GM23338 (cell line): Measurements from ENCODE around the gene FARS2. TPM values are rescaled to one million over a fixed set of nuclear protein-coding genes. Genes with fewer than 3 reads are reported as not detected.

Experiments used
- CTCF ChIP-seq, 2 experiments: fragments of 200-600 bp in 1 of 2; sonication (generic) in 1 of 2; conservative IDR thresholded peaks; 2 replicates each; pipeline versions ENCODE4 v1.5.1 to v1.6.1; 2016 to 2017; ENCODE audit warnings: antibody characterized with exemption in 2 of 2, low read depth in 2 of 2, mild to moderate bottlenecking in 2 of 2, moderate library complexity in 1 of 2
- EZH2phosphoT487 ChIP-seq: fragments of 200-600 bp; sonication (generic); IDR thresholded peaks from one replicate; pipeline ENCODE4 v1.8.1; 2018; ENCODE audit warnings: antibody characterized with exemption; ENCODE audit not compliant: unreplicated experiment
- JUNB ChIP-seq: IDR thresholded peaks from one replicate; pipeline ENCODE4 v1.6.1; 2016; ENCODE audit warnings: antibody characterized with exemption; ENCODE audit not compliant: unreplicated experiment
- STAT1 ChIP-seq: IDR thresholded peaks from one replicate; pipeline ENCODE4 v1.6.1; 2016; ENCODE audit warnings: antibody characterized with exemption; ENCODE audit not compliant: unreplicated experiment
- ZNF331 ChIP-seq: fragments of 250-450 bp; sonication (Bioruptor Pico); IDR thresholded peaks from 2 replicates; pipeline ENCODE4 v1.5.0; 2020; ENCODE audit warnings: low read depth, mild to moderate bottlenecking, moderate library complexity
- polyA plus RNA-seq: library from polyadenylated mRNA; unstranded; fragments of >200 nt; fragmentation: Nextera tagmentation; extraction: Ambion mirVana; gene quantifications from 2 replicates; pipeline ENCODE4 v1.2.1, GENCODE V29; 2016
- total RNA-seq: library from RNA; depleted of rRNA; stranded (reverse); fragments of >200 nt; shearing (Covaris generic); gene quantifications from 2 replicates; pipeline ENCODE4 v1.2.3, GENCODE V29; 2014
- TF ChIP-seq, protein P1 (sequence below): fragments of 250-450 bp; sonication (Bioruptor Pico); IDR thresholded peaks from 2 replicates; pipeline ENCODE4 v1.5.0; 2020; ENCODE audit warnings: mild to moderate bottlenecking, moderate library complexity
- TF ChIP-seq, protein P2 (sequence below): IDR thresholded peaks from 2 replicates; pipeline ENCODE4 v1.6.1; 2016; ENCODE audit warnings: antibody characterized with exemption

The FARS2 gene
- total and polyA plus RNA-seq, 2 experiments from 2014 or later, result 7.6 to 19.0 TPM

DNA sequence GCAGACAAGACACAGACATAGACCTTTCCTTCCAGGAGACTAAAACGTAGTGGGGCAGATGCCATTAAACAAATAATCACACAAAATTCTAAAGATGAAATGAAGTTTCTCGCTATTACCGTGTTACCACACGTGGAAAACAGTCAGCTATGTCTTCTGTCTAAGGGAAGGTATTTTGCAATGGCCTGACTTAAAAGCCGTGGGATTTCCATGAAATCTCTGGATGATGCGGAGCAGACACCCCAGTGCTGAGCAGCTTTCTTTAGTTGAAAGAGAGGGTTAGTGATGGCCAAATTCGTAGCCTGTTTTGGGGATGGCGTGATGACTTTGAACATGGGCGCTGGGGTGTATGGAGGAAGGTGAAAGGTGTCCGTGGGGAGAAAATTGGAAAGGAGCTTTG is 463.6 kb downstream of the FARS2 start (continued):
- TF ChIP-seq, protein P1, sequence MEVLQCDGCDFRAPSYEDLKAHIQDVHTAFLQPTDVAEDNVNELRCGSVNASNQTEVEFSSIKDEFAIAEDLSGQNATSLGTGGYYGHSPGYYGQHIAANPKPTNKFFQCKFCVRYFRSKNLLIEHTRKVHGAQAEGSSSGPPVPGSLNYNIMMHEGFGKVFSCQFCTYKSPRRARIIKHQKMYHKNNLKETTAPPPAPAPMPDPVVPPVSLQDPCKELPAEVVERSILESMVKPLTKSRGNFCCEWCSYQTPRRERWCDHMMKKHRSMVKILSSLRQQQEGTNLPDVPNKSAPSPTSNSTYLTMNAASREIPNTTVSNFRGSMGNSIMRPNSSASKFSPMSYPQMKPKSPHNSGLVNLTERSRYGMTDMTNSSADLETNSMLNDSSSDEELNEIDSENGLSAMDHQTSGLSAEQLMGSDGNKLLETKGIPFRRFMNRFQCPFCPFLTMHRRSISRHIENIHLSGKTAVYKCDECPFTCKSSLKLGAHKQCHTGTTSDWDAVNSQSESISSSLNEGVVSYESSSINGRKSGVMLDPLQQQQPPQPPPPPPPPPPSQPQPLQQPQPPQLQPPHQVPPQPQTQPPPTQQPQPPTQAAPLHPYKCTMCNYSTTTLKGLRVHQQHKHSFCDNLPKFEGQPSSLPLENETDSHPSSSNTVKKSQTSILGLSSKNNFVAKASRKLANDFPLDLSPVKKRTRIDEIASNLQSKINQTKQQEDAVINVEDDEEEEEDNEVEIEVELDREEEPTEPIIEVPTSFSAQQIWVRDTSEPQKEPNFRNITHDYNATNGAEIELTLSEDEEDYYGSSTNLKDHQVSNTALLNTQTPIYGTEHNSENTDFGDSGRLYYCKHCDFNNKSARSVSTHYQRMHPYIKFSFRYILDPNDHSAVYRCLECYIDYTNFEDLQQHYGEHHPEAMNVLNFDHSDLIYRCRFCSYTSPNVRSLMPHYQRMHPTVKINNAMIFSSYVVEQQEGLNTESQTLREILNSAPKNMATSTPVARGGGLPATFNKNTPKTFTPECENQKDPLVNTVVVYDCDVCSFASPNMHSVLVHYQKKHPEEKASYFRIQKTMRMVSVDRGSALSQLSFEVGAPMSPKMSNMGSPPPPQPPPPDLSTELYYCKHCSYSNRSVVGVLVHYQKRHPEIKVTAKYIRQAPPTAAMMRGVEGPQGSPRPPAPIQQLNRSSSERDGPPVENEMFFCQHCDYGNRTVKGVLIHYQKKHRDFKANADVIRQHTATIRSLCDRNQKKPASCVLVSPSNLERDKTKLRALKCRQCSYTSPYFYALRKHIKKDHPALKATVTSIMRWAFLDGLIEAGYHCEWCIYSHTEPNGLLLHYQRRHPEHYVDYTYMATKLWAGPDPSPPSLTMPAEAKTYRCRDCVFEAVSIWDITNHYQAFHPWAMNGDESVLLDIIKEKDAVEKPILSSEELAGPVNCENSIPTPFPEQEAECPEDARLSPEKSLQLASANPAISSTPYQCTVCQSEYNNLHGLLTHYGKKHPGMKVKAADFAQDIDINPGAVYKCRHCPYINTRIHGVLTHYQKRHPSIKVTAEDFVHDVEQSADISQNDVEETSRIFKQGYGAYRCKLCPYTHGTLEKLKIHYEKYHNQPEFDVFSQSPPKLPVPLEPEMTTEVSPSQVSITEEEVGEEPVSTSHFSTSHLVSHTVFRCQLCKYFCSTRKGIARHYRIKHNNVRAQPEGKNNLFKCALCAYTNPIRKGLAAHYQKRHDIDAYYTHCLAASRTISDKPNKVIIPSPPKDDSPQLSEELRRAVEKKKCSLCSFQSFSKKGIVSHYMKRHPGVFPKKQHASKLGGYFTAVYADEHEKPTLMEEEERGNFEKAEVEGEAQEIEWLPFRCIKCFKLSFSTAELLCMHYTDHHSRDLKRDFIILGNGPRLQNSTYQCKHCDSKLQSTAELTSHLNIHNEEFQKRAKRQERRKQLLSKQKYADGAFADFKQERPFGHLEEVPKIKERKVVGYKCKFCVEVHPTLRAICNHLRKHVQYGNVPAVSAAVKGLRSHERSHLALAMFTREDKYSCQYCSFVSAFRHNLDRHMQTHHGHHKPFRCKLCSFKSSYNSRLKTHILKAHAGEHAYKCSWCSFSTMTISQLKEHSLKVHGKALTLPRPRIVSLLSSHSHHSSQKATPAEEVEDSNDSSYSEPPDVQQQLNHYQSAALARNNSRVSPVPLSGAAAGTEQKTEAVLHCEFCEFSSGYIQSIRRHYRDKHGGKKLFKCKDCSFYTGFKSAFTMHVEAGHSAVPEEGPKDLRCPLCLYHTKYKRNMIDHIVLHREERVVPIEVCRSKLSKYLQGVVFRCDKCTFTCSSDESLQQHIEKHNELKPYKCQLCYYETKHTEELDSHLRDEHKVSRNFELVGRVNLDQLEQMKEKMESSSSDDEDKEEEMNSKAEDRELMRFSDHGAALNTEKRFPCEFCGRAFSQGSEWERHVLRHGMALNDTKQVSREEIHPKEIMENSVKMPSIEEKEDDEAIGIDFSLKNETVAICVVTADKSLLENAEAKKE (CRISPR knock-in tag), result no peak
- TF ChIP-seq JUNB (no peak), STAT1 (no peak), EZH2phosphoT487 (no peak), CTCF (conservative IDR thresholded peaks at IDR 0.05; ENCODE audit: low read depth in 2 of 2) (no peak), ZNF331 (CRISPR knock-in tag) (no peak)
- TF ChIP-seq, protein P2, sequence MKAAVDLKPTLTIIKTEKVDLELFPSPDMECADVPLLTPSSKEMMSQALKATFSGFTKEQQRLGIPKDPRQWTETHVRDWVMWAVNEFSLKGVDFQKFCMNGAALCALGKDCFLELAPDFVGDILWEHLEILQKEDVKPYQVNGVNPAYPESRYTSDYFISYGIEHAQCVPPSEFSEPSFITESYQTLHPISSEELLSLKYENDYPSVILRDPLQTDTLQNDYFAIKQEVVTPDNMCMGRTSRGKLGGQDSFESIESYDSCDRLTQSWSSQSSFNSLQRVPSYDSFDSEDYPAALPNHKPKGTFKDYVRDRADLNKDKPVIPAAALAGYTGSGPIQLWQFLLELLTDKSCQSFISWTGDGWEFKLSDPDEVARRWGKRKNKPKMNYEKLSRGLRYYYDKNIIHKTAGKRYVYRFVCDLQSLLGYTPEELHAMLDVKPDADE, result no peak
